Uterus (tissue), 2 donors: ENCODE results near the gene TSPAN9.

Source experiments
- POLR2A ChIP-seq, 2 donors: fragments of 450-650 bp; IDR thresholded peaks; one replicate each; pipeline ENCODE4 v1.6.1; 2016; ENCODE audit warnings: antibody characterized with exemption in 2 of 2, mild to moderate bottlenecking in 1 of 2, moderate library complexity in 1 of 2
- TF ChIP-seq, protein P1 (sequence below), 4 experiments: fragments of 200-600 bp in 2 of 4; fragments of 450-650 bp in 2 of 4; sonication (generic) in 2 of 4; IDR thresholded peaks; one replicate each; pipeline ENCODE4 v1.5.1; 2016 to 2019; ENCODE audit warnings: antibody characterized with exemption in 4 of 4, mild to moderate bottlenecking in 2 of 4, moderate library complexity in 1 of 4

DNA sequence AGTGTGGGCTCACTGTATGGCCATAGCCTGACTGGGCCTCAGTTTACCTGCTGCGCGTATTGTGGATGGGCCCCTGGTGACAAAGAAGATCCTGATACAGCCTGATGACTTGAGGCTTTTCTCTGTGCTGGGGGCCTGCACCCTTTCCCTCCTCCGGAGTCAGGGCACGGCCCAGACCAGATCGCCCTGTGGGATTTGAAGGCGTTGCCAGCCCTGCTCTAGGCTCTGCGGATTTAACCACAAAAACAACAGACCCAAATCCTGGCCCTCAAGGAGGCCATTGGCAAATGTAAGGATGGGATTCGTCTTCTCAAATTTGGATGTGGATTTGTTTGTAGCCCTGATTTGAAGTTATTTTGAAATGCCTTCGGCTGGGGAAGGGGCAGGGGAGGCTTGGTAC lies 195.8 kb downstream of the TSPAN9 start:
- TF ChIP-seq, protein P1, sequence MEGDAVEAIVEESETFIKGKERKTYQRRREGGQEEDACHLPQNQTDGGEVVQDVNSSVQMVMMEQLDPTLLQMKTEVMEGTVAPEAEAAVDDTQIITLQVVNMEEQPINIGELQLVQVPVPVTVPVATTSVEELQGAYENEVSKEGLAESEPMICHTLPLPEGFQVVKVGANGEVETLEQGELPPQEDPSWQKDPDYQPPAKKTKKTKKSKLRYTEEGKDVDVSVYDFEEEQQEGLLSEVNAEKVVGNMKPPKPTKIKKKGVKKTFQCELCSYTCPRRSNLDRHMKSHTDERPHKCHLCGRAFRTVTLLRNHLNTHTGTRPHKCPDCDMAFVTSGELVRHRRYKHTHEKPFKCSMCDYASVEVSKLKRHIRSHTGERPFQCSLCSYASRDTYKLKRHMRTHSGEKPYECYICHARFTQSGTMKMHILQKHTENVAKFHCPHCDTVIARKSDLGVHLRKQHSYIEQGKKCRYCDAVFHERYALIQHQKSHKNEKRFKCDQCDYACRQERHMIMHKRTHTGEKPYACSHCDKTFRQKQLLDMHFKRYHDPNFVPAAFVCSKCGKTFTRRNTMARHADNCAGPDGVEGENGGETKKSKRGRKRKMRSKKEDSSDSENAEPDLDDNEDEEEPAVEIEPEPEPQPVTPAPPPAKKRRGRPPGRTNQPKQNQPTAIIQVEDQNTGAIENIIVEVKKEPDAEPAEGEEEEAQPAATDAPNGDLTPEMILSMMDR (IDR thresholded peaks at IDR 0.05) = no peak
- no peak for TF ChIP-seq POLR2A (IDR thresholded peaks at IDR 0.05)
